ENCODE measurements around the gene RPN1. TPM values are rescaled to one million over a fixed set of nuclear protein-coding genes. Genes with fewer than 3 reads are reported as not detected.

RPN1 gene
- total RNA-seq, 1 donor from 2014 or later: 86.3 TPM

- H3K4me3 ChIP-seq: peak overlapping the region; percentile 88
- DNase-seq: no peak
- intact Hi-C loops (cut with micrococcal nuclease): loop anchor here (5.0 kb wide), 1 partner anchor 231 kb away; no protein-coding TSS in a partner anchor
- H3K4me1 ChIP-seq: peaks cover 27% of the 10 kb centered on the region
- no peaks in the 10 kb centered on the region for H3K27me3 ChIP-seq (ENCODE audit: low read depth)
- TF ChIP-seq CTCF (IDR thresholded peaks at IDR 0.05; ENCODE audit: borderline replicate concordance): no peak
- peak overlapping the region; percentile 91 for H3K27ac ChIP-seq (replicated peaks)
- no peaks in the 10 kb centered on the region for H3K9me3 ChIP-seq (replicated peaks)
- H3K36me3 ChIP-seq: peaks cover 26% of the 10 kb centered on the region
Observed at GRCh38 chr3:128616516-128617269, 33.9 kb downstream of the RPN1 start.

- Histone ChIP-seq H3K27me3 (ENCODE audit: low read depth) (no peaks in the 10 kb centered on the region), H3K4me1 (peaks cover 20% of the 10 kb centered on the region), H3K27ac (replicated peaks) (no peak overlapping the region), H3K36me3 (no peaks in the 10 kb centered on the region), H3K4me3 (no peak overlapping the region), H3K9me3 (replicated peaks) (no peaks in the 10 kb centered on the region)
- no peak for DNase-seq
- intact Hi-C loops (cut with micrococcal nuclease): no loop called here
- no peak for TF ChIP-seq CTCF (IDR thresholded peaks at IDR 0.05; ENCODE audit: borderline replicate concordance)
Observed at GRCh38 chr3:128614076-128614475, 36.5 kb downstream of the RPN1 start.

- Histone ChIP-seq H3K4me1 (peaks cover 16% of the 10 kb centered on the region), H3K27ac (replicated peaks) (no peak overlapping the region), H3K4me3 (no peak overlapping the region), H3K36me3 (no peaks in the 10 kb centered on the region), H3K9me3 (replicated peaks) (no peaks in the 10 kb centered on the region), H3K27me3 (ENCODE audit: low read depth) (no peaks in the 10 kb centered on the region)
- TF ChIP-seq CTCF (IDR thresholded peaks at IDR 0.05; ENCODE audit: borderline replicate concordance): no peak
- DNase-seq: no peak
- intact Hi-C loops (cut with micrococcal nuclease): no loop called here
Observed at GRCh38 chr3:128613083-128613829, 37.4 kb downstream of the RPN1 start.

GRCh38 chr3:128610451-128611070 lies 40.1 kb downstream of the RPN1 start:
- no peak for DNase-seq
- Histone ChIP-seq H3K27ac (replicated peaks) (no peak overlapping the region), H3K4me3 (no peak overlapping the region), H3K27me3 (ENCODE audit: low read depth) (no peaks in the 10 kb centered on the region), H3K4me1 (peaks cover 15% of the 10 kb centered on the region), H3K36me3 (no peaks in the 10 kb centered on the region), H3K9me3 (replicated peaks) (no peaks in the 10 kb centered on the region)
- no peak for TF ChIP-seq CTCF (IDR thresholded peaks at IDR 0.05; ENCODE audit: borderline replicate concordance)
- intact Hi-C loops (cut with micrococcal nuclease): no loop called here

- Histone ChIP-seq H3K4me1 (peaks cover 15% of the 10 kb centered on the region), H3K9me3 (replicated peaks) (no peaks in the 10 kb centered on the region), H3K27ac (replicated peaks) (no peak overlapping the region), H3K4me3 (no peak overlapping the region), H3K27me3 (ENCODE audit: low read depth) (no peaks in the 10 kb centered on the region), H3K36me3 (no peaks in the 10 kb centered on the region)
- DNase-seq: no peak
- no peak for TF ChIP-seq CTCF (IDR thresholded peaks at IDR 0.05; ENCODE audit: borderline replicate concordance)
- intact Hi-C loops (cut with micrococcal nuclease): loop anchor here (10.0 kb wide), 1 partner anchor 184 kb away; no protein-coding TSS in a partner anchor
Observed at GRCh38 chr3:128609294-128609693, 41.3 kb downstream of the RPN1 start.
